SH-SY5Y (cell line): Measurements from ENCODE around the gene FCER2.

ENCODE experiments used
- GATA2 ChIP-seq: IDR thresholded peaks from 2 replicates; pipeline ENCODE4 v1.6.1; 2011; ENCODE audit warnings: mild to moderate bottlenecking, low read depth, low read length
- GATA3 ChIP-seq: IDR thresholded peaks from 2 replicates; pipeline ENCODE4 v1.6.1; 2011; ENCODE audit warnings: low read depth, mild to moderate bottlenecking, low read length, moderate library complexity

- no peak for TF ChIP-seq GATA2
- no peak for TF ChIP-seq GATA3
These were observed 21.9 kb downstream of the FCER2 start for GRCh38 chr19:7679771-7680605.
